Activated naive CD8-positive, alpha-beta T cell treated with anti-CD3 and anti-CD28 coated beads, Interleukin-2, amount 10 ng/mL, durations not matched to agents 7 days and 5 days (primary cell): ENCODE results near the gene NCAPG2. TPM values are rescaled to one million over a fixed set of nuclear protein-coding genes. Genes with fewer than 3 reads are reported as not detected.

Experiments used
- ATAC-seq: fragments of 150-1000 bp; cut with Tn5 transposase; one replicate; pipeline ENCODE4 v1.10.0; 2021; ENCODE audit warnings: low read depth, moderate library complexity
- POLR2A ChIA-PET: fragments of 350-600 bp; sonication (Branson Sonifier 250); formaldehyde crosslinking; loops from one replicate; lab custom pipeline; 2021; ENCODE audit warnings: antibody characterized with exemption; lab: Charles Lee
- DNase-seq: peaks from one replicate; pipeline ENCODE4 v3.0.0; 2021
- H3K27ac Mint-ChIP-seq: one replicate; pipeline ENCODE4 v1.8.0; 2022; ENCODE audit warnings: mild to moderate bottlenecking, mixed read lengths
- H3K27me3 Mint-ChIP-seq: one replicate; pipeline ENCODE4 v1.8.0; 2022; ENCODE audit warnings: mild to moderate bottlenecking, moderate library complexity, mixed read lengths
- H3K36me3 Mint-ChIP-seq: one replicate; pipeline ENCODE4 v1.8.0; 2021; ENCODE audit warnings: mild to moderate bottlenecking, mixed read lengths
- H3K4me1 Mint-ChIP-seq: one replicate; pipeline ENCODE4 v1.8.0; 2021; ENCODE audit warnings: mixed read lengths
- H3K4me3 Mint-ChIP-seq: one replicate; pipeline ENCODE4 v1.8.0; 2022; ENCODE audit warnings: mild to moderate bottlenecking, moderate library complexity, mixed read lengths
- H3K9me3 Mint-ChIP-seq: one replicate; pipeline ENCODE4 v1.8.0; 2021; ENCODE audit warnings: mixed read lengths
- total RNA-seq, 2 experiments: library from RNA; stranded (reverse); gene quantifications; one replicate each; pipeline ENCODE4 v1.2.3, GENCODE V29; 2021

NCAPG2 gene, protein sequence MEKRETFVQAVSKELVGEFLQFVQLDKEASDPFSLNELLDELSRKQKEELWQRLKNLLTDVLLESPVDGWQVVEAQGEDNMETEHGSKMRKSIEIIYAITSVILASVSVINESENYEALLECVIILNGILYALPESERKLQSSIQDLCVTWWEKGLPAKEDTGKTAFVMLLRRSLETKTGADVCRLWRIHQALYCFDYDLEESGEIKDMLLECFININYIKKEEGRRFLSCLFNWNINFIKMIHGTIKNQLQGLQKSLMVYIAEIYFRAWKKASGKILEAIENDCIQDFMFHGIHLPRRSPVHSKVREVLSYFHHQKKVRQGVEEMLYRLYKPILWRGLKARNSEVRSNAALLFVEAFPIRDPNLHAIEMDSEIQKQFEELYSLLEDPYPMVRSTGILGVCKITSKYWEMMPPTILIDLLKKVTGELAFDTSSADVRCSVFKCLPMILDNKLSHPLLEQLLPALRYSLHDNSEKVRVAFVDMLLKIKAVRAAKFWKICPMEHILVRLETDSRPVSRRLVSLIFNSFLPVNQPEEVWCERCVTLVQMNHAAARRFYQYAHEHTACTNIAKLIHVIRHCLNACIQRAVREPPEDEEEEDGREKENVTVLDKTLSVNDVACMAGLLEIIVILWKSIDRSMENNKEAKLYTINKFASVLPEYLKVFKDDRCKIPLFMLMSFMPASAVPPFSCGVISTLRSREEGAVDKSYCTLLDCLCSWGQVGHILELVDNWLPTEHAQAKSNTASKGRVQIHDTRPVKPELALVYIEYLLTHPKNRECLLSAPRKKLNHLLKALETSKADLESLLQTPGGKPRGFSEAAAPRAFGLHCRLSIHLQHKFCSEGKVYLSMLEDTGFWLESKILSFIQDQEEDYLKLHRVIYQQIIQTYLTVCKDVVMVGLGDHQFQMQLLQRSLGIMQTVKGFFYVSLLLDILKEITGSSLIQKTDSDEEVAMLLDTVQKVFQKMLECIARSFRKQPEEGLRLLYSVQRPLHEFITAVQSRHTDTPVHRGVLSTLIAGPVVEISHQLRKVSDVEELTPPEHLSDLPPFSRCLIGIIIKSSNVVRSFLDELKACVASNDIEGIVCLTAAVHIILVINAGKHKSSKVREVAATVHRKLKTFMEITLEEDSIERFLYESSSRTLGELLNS
- 100 to 1,000 TPM; 123 to 126 TPM for total RNA-seq

DNA sequence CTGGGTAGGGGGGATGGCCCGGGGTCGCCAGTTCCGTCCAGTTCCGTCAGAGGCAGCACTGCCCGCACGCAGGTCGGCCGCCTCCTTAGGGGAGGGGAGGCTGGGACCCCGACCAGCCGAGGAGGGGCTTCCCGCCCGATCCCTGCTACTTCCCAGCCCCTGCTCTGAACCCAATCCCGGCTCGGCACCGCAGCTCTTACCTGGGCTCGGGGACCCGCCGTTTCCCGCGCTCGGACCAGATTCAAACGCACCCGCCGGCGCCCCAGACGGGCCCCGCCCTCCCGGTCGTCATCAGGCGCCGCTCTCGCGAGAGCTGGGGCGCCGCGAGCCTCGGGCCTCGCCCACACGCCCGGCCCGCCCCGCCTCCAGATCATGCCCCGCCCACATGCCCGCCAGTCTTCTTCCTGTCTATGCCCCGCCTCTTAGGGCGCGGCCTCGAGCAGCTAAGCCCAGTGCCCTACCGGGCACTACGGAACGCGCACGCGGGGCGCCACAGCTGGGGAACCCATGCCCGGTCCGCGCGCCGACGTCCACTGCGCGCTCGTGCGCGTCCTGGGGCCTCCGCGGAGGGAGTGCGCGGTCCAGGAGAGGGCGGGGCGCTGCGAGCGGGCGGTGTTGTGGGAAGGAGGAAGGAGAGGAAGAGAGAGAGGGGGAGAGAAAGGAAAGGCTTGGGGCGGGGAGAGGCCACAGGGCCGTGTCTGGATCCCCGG, at the start of gene NCAPG2:
NCAPG2 (minus strand) TSS at position 281 of the 710 bp plus-strand sequence. CDS start 2,905 bp downstream, outside the sequence.
- peak; percentile 98 for ATAC-seq
- peaks cover 6% of the 10 kb centered on the region for H3K9me3 Mint-ChIP-seq
- peak; percentile 99 for DNase-seq
- peak within 1 kb of the TSS; percentile 95 for H3K4me3 Mint-ChIP-seq
- POLR2A ChIA-PET, result interaction anchor here (0.6 to 2.0 kb wide), 23 partner anchors 9 to 272 kb away, joined by 3 to 12 read pairs (median 5); partner anchors contain the start of genes DYNC2I1 and ESYT2
- H3K36me3 Mint-ChIP-seq, result peaks cover 33% of the 10 kb centered on the region
- peaks cover 39% of the 10 kb centered on the region for H3K4me1 Mint-ChIP-seq
- peak within 1 kb of the TSS; percentile 91 for H3K27ac Mint-ChIP-seq
- H3K27me3 Mint-ChIP-seq, result no peaks in the 10 kb centered on the region

DNA sequence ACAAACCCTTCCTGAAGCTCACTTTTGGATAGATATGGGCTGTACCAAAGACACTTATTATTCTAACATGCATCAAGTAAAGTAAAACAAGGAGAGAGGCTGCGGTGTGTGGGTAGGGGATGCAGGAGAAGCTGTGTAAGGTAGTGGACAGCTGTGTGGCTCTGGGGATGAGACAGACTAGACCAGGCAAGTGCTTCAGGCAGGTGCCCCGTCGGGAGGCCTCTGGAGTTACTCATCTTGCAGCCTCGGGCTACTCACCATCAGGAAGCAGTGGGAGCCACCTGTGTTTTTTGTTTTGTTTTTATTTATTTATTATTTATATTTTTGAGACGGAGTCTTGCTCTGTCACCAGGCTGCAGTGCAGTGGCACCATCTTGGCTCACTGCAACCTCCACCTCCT, 49.3 kb upstream of the NCAPG2 start:
- ATAC-seq (no peak), DNase-seq (no peak)
- H3K4me3 Mint-ChIP-seq, result no peak overlapping the region
- peaks cover 27% of the 10 kb centered on the region for H3K36me3 Mint-ChIP-seq
- no peak overlapping the region for H3K27ac Mint-ChIP-seq
- no peaks in the 10 kb centered on the region for H3K9me3 Mint-ChIP-seq
- H3K4me1 Mint-ChIP-seq, result peaks cover 5% of the 10 kb centered on the region
- no peaks in the 10 kb centered on the region for H3K27me3 Mint-ChIP-seq
- POLR2A ChIA-PET, result interaction anchor here (0.8 kb wide), 1 partner anchor 49 kb away, joined by 4 read pairs; the partner anchor contains the start of gene NCAPG2

DNA sequence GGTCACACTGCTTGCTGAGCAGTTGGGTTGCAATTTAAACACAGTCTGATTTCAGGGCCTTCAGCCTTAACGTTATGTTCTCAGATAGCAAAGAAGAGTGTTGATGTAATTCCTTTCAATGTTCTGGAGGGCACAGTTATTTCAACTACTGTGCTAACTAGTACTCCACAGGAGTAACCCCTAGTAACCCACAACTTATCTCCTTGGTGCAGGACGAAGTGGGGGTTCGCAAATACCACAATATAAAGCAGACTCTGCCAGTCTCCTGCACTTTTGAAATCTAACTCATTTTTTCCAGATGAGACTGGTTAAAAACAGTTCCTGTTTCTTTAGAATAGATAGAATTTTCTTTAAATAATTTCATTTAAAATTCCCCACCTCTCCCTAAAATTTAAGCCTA, 47.1 kb upstream of the NCAPG2 start:
- no peak overlapping the region for H3K27ac Mint-ChIP-seq
- POLR2A ChIA-PET, result no interaction called here
- H3K27me3 Mint-ChIP-seq, result no peaks in the 10 kb centered on the region
- peaks cover 21% of the 10 kb centered on the region for H3K36me3 Mint-ChIP-seq
- no peak overlapping the region for H3K4me3 Mint-ChIP-seq
- peaks cover 3% of the 10 kb centered on the region for H3K4me1 Mint-ChIP-seq
- no peaks in the 10 kb centered on the region for H3K9me3 Mint-ChIP-seq
- DNase-seq (no peak), ATAC-seq (no peak)

DNA sequence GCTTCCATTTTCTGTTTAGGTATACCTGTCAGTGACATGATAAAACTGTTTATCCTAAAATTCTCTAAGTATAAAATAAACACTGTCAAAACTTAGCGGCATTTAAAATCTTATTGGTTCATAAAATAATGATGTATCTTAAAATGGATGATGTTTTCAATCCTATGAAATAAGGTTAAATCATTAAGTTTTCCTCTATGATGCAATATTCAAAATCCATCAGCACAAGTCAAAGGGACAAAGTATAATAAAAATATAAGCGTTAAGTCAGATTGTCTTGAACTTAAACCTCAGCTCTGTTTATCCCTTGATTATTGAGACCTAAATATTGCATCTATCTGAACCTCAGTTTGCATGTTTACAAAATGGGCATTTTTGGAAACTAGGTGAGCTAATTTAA, 46.6 kb upstream of the NCAPG2 start:
- H3K4me3 Mint-ChIP-seq, result no peak overlapping the region
- peaks cover 25% of the 10 kb centered on the region for H3K36me3 Mint-ChIP-seq
- no peaks in the 10 kb centered on the region for H3K27me3 Mint-ChIP-seq
- no peak for ATAC-seq
- no peak overlapping the region for H3K27ac Mint-ChIP-seq
- H3K9me3 Mint-ChIP-seq, result no peaks in the 10 kb centered on the region
- DNase-seq, result no peak
- H3K4me1 Mint-ChIP-seq, result peaks cover 3% of the 10 kb centered on the region
- POLR2A ChIA-PET, result no interaction called here

DNA sequence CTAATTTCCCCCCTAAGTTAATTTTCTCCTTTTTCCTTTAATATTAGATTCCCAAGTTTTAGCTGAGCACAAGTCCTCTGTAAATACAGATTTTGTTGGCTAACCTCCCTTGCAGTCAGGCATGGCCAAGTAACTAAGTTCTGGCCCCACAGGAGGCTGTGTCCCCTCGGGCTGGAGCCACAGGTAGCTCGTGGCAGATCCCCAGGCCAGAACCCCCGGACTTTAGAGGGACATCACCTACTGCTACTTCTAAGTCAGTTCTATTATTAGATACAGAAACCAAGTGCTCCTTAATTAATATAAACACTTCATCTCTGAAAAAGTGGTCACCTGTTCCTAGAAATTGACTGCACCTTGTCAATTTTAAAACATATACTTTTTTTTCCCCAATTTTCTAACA, 46.1 kb upstream of the NCAPG2 start:
- DNase-seq (no peak), ATAC-seq (no peak)
- Mint-ChIP-seq H3K27me3 (no peaks in the 10 kb centered on the region), H3K9me3 (no peaks in the 10 kb centered on the region), H3K27ac (no peak overlapping the region), H3K36me3 (peaks cover 29% of the 10 kb centered on the region), H3K4me3 (no peak overlapping the region), H3K4me1 (peaks cover 3% of the 10 kb centered on the region)
- POLR2A ChIA-PET, result no interaction called here

DNA sequence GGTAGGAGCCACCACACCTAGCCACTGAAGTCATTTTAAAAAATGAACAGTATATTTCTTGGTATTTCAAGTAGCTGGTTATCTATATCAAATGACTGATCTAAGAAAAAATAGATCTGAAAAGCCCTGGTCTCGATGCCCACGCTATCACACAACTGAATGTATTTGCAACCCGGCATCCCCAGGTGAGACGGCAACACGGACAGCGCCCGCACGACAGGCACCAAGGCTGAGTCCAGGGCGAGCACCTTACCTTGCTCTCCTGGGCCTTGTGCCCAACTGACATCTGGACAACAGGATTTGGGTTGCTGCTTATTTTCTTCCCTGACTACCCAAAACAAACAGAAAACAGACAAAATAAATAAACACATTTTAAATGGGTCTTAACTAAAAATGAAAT, 44.8 kb upstream of the NCAPG2 start:
- Mint-ChIP-seq H3K36me3 (peaks cover 23% of the 10 kb centered on the region), H3K9me3 (no peaks in the 10 kb centered on the region), H3K4me3 (no peak overlapping the region), H3K4me1 (no peaks in the 10 kb centered on the region), H3K27ac (no peak overlapping the region), H3K27me3 (no peaks in the 10 kb centered on the region)
- no peak for ATAC-seq
- no peak for DNase-seq
- POLR2A ChIA-PET, result no interaction called here

DNA sequence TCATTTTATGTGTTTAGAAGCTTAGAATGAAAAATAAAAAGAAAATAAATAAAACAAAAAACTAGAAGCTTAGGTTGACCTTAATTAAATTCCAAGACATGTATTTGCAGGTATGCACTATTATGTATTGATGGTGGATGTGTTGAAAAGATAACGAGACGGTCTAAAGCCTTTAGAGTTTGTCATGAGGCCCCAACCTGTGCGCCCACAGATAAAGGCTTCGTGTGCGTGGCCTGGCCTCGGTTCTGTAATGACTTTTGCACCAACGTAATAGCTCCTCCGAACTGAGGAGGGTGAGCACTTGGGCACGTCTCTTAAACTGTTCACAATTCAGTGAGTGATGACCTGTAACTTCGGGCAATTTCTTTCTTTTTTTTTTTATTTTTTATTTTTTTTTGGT, 43.7 kb upstream of the NCAPG2 start:
- DNase-seq (no peak), ATAC-seq (no peak)
- H3K27me3 Mint-ChIP-seq, result no peaks in the 10 kb centered on the region
- POLR2A ChIA-PET, result no interaction called here
- H3K9me3 Mint-ChIP-seq, result no peaks in the 10 kb centered on the region
- peaks cover 25% of the 10 kb centered on the region for H3K36me3 Mint-ChIP-seq
- H3K27ac Mint-ChIP-seq, result no peak overlapping the region
- H3K4me3 Mint-ChIP-seq, result no peak overlapping the region
- H3K4me1 Mint-ChIP-seq, result no peaks in the 10 kb centered on the region

DNA sequence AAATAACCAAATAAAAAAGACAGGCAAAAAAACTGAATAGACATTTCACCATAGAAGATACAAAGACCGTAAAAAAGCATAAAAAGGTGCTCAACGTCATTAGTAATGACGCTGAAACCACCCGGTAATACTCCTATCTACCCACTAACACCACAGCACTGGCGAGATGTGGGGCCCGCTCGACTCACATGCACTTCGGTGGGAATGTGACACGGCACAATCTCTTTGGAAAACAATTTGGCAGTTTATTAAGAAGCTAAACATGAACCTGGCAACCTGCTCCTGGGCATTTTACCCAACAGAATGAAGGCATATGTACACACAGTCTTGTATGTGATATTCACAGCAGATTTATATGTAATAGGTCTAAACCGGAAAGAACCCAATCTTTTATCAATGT, 42.8 kb upstream of the NCAPG2 start:
- no peak overlapping the region for H3K4me3 Mint-ChIP-seq
- no peak for DNase-seq
- peaks cover 25% of the 10 kb centered on the region for H3K36me3 Mint-ChIP-seq
- H3K27me3 Mint-ChIP-seq, result no peaks in the 10 kb centered on the region
- POLR2A ChIA-PET, result no interaction called here
- no peak for ATAC-seq
- H3K9me3 Mint-ChIP-seq, result no peaks in the 10 kb centered on the region
- H3K4me1 Mint-ChIP-seq, result no peaks in the 10 kb centered on the region
- no peak overlapping the region for H3K27ac Mint-ChIP-seq

DNA sequence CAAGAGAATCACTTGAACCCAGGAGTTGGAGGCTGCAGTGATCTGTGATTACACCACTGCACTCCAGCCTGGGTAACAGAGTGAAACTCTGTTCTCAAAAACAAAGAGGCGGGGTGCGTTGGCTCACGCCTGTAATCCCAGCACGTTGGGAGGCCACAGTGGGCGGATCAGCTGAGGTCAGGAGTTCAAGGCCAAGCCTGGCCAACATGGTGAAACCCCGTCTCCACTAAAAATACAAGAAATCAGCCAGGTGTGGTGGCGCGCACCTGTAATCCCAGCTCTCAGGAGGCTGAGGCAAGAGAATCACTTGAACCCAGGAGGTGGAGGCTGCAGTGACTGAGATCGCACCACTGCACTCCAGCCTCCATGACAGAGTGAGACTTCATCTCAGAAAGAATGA, 42.4 kb upstream of the NCAPG2 start:
- Mint-ChIP-seq H3K4me1 (peaks cover 2% of the 10 kb centered on the region), H3K36me3 (peaks cover 28% of the 10 kb centered on the region), H3K27ac (no peak overlapping the region), H3K4me3 (no peak overlapping the region), H3K27me3 (no peaks in the 10 kb centered on the region), H3K9me3 (no peaks in the 10 kb centered on the region)
- DNase-seq (no peak), ATAC-seq (no peak)
- POLR2A ChIA-PET, result no interaction called here

DNA sequence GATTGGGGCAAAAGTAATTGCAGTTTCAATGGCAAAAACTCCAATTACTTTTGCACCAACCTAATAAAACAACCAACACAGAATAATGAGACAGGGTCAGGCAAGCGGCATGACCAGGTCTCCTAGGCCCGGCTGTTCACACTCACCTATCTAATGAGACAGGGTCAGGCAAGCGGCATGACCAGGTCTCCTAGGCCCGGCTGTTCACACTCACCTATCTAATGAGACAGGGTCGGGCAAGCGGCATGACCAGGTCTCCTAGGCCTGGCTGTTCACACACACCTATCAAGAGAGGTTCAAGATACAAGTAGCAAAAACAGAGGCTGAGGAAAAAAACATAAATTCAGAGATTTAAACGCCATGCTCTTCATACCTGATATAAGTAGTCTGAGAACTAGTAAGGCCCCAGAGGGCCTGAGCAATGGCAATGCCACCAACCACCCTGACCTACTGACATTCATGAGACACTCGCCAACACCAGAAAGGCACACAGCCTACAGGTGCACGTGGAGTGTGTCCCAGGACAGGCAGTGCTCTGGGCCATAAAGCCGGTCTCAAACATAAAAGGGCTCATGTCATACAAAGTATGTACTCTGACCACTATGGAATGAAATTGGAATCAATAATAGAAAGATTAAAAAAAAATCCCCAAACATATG, 40.6 kb upstream of the NCAPG2 start:
- H3K36me3 Mint-ChIP-seq, result peaks cover 26% of the 10 kb centered on the region
- ATAC-seq (no peak), DNase-seq (no peak)
- POLR2A ChIA-PET, result no interaction called here
- H3K27me3 Mint-ChIP-seq, result no peaks in the 10 kb centered on the region
- no peaks in the 10 kb centered on the region for H3K9me3 Mint-ChIP-seq
- peaks cover 7% of the 10 kb centered on the region for H3K4me1 Mint-ChIP-seq
- H3K4me3 Mint-ChIP-seq, result no peak overlapping the region
- H3K27ac Mint-ChIP-seq, result no peak overlapping the region

DNA sequence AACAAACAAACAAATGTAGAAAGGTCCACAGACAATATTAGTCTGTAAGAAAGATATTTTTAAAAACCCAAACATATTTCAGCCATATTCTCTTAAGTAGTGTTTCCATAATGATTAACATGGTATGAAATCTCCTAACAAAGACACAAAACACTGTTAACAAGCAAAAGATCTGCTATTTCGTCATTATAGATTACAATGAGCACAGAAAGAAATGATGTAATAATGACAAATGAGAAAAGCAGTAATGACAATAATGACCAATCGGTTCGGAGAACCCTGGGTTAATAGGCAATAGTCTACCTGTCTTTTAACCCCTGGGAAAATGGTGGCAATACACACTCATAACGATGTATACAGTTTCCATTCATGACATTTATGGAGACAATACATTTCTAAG, 39.5 kb upstream of the NCAPG2 start:
- POLR2A ChIA-PET, result no interaction called here
- Mint-ChIP-seq H3K36me3 (peaks cover 26% of the 10 kb centered on the region), H3K9me3 (no peaks in the 10 kb centered on the region), H3K27ac (no peak overlapping the region), H3K4me1 (peaks cover 7% of the 10 kb centered on the region), H3K4me3 (no peak overlapping the region), H3K27me3 (no peaks in the 10 kb centered on the region)
- no peak for ATAC-seq
- no peak for DNase-seq

DNA sequence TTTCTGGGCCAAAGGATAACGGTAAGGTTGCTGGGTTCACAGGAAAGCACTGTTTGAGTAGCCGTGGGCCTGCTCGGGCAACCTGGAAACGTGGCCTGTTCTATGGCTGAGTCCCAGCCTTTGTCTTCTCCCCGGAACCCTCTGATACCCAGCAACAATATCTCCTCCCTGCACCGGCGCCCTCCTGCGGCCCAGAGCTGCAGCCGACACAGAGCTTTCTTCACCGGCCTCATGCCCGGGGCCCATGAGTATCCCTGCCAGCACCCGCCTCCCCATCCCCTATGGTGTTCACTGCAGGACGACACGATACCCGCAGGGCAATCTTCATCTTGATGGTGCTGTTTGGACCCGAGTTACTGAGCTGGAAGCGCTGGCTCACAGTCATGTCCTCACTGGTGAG, 38.6 kb upstream of the NCAPG2 start:
- DNase-seq, result no peak

More for the DNA sequence above, 38.6 kb upstream of the NCAPG2 start:
- Mint-ChIP-seq H3K27ac (no peak overlapping the region), H3K9me3 (no peaks in the 10 kb centered on the region), H3K27me3 (no peaks in the 10 kb centered on the region), H3K36me3 (peaks cover 31% of the 10 kb centered on the region), H3K4me1 (peaks cover 7% of the 10 kb centered on the region), H3K4me3 (no peak overlapping the region)
- POLR2A ChIA-PET, result interaction anchor here (1.8 kb wide), 1 partner anchor 38 kb away, joined by 6 read pairs; the partner anchor contains the start of gene NCAPG2
- no peak for ATAC-seq
